ENCODE data around the gene SSTR5.

The SSTR5 gene

DNA sequence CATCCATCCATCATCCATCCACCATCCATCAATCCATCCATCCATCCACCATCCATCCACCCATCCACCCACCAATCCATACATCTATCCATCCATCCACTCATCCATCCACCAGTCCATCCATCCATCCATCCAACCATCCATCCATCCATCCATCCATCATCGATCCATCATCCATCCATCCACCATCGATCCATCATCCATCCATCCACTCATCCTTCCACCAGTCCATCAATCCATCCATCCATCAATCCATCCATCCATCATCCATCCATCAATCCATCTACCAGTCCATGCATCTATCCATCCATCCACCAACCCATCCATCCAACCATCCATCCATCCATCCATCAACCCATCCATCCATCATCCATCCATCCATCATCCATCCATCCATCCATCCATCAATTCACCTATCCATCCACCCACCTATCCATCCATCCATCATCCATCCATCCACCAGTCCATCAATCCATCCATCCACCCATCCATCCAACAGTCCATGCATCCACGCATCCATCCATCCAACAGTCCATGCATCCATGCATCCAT, 39.3 kb upstream of the SSTR5 start:
- in situ Hi-C loops (cut with HindIII; ENCODE audit: low sequenced_read_pairs), result no loop called here
- H3K4me3 ChIP-seq (ENCODE audit: low read depth, low read length), result no peak overlapping the region
- TF ChIP-seq CTCF (IDR thresholded peaks at IDR 0.05; ENCODE audit: low read depth, low read length, missing control alignments), result no peak
- no peak for DNase-seq (ENCODE audit: low read depth)

DNA sequence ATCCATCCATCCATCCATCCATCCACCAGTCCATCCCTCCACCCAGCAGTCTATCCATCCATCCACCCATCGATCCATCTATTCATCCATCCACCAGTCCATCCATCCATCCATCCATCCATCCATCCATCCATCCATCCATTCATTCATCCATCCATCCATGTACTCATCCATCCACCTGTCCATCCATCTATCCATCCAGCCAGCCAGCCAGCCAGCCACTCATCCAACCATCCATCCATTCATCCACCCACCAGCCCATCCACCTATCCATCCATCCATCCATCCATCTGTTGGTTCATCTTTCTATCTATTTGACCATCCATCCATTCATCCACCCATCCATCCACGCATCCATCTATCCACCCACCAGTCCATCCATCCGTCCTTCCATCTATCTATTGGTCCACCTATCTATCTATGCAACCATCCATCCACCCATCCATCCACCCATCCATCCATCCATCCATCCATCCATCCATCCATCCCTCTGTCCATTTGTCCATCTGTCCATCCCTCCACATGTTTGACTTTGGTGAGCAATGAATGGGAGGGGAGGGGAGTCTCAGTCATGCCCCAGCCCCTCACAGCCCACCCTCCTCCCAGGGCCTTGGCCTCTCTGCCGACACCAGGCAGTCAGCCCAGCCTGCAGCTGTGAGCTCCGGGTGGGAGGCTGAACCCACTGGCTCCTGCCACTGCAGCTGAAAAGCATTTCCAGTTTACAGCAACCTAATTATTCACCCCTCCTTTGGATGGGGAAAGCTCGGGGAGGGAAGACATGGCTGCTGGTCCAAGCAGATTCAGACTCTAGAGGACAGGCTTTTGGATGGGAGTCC, 38.1 kb upstream of the SSTR5 start:
- in situ Hi-C loops (cut with HindIII; ENCODE audit: low sequenced_read_pairs), result loop anchor here (5.0 kb wide), 1 partner anchor 47 kb away; no protein-coding TSS in a partner anchor
- H3K4me3 ChIP-seq (ENCODE audit: low read depth, low read length), result no peak overlapping the region
- TF ChIP-seq CTCF (IDR thresholded peaks at IDR 0.05; ENCODE audit: low read depth, low read length, missing control alignments), result no peak
- no peak for DNase-seq (ENCODE audit: low read depth)

DNA sequence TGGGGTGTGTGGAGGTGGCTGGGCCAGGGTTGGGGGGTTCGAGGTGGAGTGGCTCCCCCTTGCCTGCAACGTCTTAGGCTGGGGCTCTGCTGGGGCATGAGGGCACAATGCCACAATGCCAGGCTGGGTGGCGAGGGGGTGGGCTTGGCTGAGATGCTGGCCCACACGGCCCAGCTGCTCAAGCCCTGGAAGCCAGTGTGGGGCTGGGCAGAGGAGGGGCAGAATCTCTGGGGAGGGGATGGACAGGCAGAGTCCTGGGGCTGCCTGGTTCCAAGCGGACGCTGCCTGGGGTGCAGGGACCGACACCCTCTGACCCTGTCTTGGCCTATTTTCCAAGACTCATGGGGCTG, 37.5 kb upstream of the SSTR5 start:
- no peak for TF ChIP-seq CTCF (IDR thresholded peaks at IDR 0.05; ENCODE audit: low read depth, low read length, missing control alignments)
- no peak overlapping the region for H3K4me3 ChIP-seq (ENCODE audit: low read depth, low read length)
- no peak for DNase-seq (ENCODE audit: low read depth)
- in situ Hi-C loops (cut with HindIII; ENCODE audit: low sequenced_read_pairs), result loop anchor here (5.0 kb wide), 1 partner anchor 48 kb away; no protein-coding TSS in a partner anchor

DNA sequence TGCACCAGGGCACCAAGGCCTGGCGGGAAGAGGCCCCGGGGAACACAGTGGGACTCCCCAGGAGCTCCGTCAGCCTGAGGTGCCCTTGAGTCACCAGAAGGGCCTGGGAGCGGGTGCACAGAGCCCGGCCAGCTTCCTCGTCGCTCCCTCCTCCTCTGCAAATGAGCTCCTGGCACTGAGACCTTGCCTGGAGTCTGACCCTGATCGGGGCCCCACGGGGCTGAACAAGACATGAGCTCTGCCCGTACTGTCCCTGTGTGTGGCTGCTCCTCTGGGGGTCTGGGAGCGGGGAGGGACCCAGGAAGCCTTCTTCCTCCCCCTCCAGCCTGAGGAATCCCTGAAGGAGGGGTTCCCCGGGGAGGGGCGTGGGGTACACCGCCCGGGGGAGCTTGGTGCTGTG, 36.4 kb upstream of the SSTR5 start:
- DNase-seq (ENCODE audit: low read depth), result no peak
- in situ Hi-C loops (cut with HindIII; ENCODE audit: low sequenced_read_pairs), result loop anchor here (5.0 kb wide), 1 partner anchor 49 kb away; no protein-coding TSS in a partner anchor
- TF ChIP-seq CTCF (IDR thresholded peaks at IDR 0.05; ENCODE audit: low read depth, low read length, missing control alignments), result no peak
- no peak overlapping the region for H3K4me3 ChIP-seq (ENCODE audit: low read depth, low read length)

DNA sequence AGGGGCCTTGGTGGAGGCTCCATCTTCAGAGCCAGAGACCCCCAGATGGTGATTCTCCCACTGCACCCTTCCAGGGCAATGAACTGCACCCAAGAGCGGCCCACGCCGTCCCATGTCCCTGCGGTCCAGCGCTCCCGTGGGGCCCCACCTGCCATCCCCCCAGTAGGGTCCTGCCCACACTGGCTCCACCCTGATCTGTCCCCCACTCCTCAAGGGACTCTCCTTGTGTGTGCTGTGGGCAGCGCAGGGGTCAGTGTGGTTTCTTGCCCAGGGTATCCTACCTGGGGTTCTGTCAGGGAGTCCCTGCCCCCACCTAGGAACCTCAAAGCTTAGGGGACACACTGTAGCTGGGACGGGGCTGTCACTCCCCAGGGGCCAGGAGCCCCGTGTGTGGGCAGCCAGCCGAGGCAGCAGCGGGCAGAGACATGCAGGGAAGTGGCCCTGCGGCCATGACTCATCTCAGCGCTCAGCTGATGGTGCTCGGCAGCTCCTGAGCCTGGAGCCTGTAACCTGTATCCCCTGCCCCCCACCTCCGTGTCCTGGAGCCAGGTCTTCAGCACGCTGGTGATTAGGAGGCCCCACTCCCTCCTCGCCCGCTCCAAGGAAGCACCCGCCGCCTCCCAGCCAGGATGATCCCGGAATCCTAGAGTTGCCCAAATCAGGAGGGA, 35.7 kb upstream of the SSTR5 start:
- H3K4me3 ChIP-seq (ENCODE audit: low read depth, low read length), result no peak overlapping the region
- in situ Hi-C loops (cut with HindIII; ENCODE audit: low sequenced_read_pairs), result loop anchor here (5.0 kb wide), 1 partner anchor 50 kb away; no protein-coding TSS in a partner anchor
- TF ChIP-seq CTCF (IDR thresholded peaks at IDR 0.05; ENCODE audit: low read depth, low read length, missing control alignments), result no peak
- no peak for DNase-seq (ENCODE audit: low read depth)

- H3K4me3 ChIP-seq (ENCODE audit: low read depth, low read length), result no peak overlapping the region
- DNase-seq (ENCODE audit: low read depth), result no peak
- no peak for TF ChIP-seq CTCF (IDR thresholded peaks at IDR 0.05; ENCODE audit: low read depth, low read length, missing control alignments)
- in situ Hi-C loops (cut with HindIII; ENCODE audit: low sequenced_read_pairs), result loop anchor here (5.0 kb wide), 1 partner anchor 50 kb away; no protein-coding TSS in a partner anchor
Observed at GRCh38 chr16:1037394-1038257, 34.9 kb upstream of the SSTR5 start.
